GM21390 (cell line): Measurements from ENCODE around the gene ZSCAN12.
"Not testable (repeated sequence)": the region's sequence is repeated elsewhere in the genome, so short reads cannot be mapped to it uniquely, and the experiment has no call there.

Experiments
- ATAC-seq: cut with Tn5 transposase; IDR thresholded peaks from one replicate; pipeline ENCODE4 v1.9.1; 2021; ENCODE audit not compliant: unreplicated experiment

ZSCAN12 gene

DNA sequence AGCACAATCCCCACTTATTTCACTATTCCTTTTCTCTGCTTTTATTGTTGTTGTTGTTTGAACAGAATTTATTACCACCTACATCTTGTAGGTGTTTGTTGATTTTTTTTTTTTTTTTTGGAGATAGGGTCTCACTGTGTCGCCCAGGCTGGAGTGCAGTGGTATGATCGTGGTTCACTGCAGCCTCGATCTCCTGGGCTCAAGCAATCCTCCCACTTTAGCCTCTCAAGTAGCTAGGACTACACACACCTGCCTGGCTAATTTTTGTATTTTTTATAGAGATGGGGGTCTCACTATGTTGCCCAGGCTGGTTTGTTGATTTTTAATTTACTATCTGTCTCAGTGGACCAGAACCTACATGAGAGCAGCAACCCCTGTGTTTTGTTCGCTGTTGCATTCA lies 3.6 kb downstream of the ZSCAN12 start:
- ATAC-seq, result no peak

DNA sequence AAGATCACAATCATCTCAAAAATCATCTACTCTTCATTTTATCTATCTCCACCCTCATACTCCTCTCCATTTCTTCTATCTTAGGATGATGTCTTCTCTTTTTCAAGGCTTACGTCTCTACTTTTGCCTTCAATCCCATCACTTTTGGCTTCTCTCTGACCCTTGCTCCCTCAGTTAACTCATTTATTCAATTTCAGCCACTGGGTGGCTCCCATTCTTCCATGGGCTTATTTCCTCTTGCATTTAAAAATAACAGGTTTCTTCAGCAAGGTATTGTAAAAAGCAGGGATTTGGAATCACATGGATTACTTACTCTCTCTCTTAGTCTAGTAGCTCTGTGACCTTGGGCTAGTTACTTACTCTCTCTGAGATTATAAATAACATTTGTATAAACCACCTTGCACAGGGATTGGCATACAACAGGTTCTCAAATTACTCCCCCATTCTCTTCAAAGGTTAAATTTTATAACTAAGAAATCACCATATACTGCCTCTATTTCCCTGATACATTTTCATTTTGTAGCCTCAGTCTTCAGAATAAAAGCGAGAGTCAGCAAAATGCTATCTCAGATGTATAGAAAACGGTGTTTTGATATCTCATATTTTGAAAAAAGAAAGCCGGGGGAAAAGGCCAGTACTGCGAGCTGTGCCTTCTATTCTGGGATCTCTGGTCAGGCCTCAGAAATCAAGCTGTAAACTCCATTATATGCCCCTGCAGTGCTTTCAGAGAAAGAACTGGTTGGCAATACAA lies 5.5 kb downstream of the ZSCAN12 start:
- no peak for ATAC-seq

DNA sequence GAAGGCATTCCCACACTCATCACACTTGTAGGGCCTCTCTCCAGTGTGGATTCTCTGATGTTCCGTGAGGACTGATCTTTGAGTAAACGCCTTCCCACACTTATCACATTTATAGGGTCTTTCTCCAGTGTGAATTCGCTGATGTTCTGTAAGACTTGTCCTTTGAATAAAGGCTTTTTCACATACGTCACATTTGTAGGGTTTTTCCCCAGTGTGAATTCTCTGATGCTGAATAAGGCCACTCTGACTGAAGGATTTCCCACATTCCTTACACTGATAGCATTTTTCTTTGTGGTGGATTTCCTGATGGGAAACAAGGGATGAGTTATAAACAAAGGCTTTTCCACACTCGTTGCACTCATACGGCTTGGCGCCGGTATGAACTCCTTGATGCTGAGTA lies 8.9 kb downstream of the ZSCAN12 start:
- no peak for ATAC-seq

DNA sequence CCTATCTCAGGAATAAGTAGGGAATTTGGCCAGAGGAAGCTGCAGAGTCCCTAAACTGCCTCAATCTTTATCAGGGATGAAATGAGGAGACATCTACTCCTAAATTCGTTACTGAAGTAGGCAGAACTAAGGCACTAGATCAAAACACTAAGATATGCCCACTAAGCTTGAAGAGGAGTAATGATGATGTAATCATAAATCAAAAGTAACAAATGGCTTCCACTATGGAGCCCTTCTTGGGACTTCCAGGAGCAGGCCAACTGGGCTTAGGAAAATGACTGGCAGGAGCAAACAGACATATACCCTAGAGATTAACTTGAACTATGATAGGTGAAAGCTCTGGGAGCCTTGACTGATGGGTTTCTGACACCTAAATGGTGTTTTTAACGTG lies 15.4 kb downstream of the ZSCAN12 start:
- no peak for ATAC-seq

DNA sequence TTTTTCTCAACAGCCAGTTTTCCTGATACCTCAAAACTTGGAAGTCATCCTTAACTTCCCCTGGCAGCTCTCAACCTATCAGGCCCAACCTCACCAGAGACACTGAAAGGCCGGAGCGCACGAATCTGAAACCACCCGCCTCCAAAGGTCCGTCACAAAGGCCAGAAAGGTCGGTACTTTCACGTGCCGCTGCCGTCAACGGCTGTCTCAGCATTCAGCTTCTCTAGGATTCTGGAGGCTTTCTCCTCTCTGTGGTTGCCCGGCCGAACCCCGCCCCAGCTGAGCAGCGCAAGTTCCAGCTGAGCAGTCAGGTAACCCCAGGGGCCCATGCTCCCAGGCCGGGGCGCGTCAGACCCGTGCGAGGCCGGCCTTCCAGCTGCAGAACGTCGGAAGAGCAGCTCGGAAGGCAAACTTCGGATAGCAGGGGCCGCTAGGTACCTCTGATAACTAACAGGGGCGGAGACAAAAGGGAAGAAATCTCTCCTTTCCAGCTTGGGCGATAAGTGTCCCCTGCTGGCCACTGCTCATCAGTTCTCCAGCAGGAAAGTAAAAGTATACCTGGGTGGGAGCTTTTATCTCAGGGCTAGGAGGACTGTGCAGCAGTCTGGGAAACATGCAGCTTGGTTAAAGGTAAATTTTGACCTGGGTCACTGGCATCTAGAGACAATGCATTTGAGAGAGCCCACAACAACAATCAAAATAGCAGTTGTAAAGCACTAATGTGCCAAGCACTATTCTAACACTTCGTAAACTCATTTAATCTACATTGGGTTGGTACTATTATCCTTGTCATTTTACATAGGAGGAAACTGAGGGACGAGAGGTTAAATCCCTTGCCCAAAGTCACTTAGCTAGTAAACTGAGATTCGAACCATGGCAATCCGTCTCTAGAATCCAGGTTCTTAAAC lies 16.1 kb downstream of the ZSCAN12 start:
- ATAC-seq, result peak; percentile 89

DNA sequence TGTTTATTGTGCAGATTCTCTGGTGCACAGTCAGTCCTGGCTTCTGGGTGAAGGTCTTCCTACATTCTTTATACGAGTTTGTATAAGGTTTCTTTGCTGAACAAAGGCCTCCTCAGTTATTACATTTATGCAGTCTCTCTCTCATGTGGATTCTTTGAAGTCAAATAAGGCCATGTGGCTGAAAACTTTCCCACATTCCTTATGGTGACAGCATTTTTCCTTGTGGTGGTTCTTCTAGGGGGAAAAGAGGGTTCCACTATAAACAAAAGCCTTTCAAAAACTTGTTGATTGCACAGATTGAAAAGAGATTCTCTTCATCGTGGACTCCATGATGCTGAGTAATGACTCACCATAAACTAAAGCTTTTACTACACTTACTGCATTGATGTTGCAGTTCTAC lies 19.2 kb downstream of the ZSCAN12 start:
- ATAC-seq, result no peak

DNA sequence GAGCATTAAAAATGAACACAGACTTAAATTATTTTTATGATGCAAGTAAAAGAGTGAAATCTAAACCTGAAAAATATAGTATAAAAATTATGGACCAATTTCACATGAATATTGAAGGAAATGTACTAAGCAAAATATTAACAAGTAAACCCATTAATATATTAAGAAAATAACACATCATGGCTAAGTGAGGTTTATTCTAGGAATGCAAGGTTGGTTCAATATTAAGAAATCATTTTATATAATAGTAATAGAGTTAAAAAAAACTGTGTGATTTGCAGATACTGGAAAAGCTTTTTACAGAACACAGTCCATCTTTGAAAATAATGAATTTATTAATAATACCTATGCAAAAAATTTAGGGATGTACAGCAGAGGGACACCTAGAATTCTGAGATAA lies 20.9 kb downstream of the ZSCAN12 start:
- ATAC-seq, result no peak

DNA sequence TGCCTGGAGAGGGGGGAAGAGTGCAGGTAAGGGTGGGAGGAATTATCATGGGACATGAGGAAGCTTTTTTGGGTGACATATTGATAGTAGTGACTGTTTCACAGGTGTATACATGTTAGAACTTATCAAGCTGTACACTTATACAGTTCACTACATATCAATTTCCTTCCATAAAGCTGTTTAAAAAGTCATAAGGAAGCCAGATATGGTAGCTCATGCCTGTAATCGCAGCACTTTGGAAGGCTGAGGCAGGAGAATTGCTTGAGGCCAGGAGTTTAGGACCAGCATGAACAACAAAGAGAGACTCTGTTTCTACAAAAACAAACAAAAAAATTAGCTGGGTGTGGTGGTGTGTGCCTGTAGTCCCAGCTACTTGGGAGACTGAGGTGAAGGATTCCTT lies 21.7 kb downstream of the ZSCAN12 start:
- ATAC-seq, result no peak

DNA sequence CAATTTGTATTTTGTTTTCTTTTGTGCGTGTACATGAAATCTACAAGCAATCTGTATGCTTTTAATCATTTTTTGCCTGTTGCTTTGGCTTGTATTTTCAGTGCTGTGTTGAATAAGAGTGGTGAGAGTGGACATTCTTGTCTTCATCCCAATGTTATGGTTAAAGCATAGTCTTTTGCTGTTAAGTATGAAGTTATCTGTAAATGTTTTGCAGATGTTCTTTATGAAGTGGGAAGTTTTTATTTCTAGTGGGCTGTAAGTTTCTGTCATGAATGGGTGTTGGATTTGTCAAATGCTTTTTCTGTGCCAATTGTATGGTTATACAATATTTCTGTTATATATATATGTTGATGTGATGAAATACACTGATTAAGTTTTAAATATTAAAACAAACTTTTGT lies 25.6 kb downstream of the ZSCAN12 start:
- no peak for ATAC-seq

DNA sequence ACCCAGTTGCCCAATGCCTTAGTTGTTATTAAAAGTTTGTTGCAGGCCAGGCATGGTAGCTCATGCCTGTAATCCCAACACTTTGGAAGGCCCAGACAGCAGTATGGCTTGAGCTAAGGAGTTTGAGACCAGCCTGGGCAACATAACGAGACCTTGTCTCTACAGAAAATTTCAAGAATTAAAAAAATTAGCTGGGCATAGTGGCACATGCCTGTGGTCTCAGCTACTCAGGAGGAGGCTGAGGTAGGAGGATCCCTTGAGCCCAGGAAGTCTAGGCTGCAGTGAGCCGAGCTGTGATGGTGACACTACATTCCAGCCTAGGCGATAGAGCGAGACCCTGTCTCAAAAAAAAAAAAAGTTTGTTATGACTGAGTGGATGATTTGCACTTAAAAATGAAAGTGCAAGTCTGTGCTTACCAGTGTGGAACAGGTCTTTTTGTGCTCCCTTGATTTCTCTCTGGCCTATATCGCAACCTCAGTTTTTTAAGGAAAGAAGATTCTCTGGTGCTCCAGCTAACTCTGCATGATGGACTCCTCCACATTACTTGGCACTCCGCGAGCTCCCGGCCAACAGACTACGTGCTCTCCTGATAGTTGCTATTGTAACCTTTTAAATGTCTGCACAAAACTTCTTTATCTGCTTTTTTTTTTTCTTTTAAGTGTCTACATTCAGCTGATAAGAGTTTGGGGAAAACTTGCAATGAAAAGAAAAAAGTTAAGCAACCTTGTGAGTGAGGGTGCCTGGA lies 27.7 kb downstream of the ZSCAN12 start:
- peak; percentile 68 for ATAC-seq

DNA sequence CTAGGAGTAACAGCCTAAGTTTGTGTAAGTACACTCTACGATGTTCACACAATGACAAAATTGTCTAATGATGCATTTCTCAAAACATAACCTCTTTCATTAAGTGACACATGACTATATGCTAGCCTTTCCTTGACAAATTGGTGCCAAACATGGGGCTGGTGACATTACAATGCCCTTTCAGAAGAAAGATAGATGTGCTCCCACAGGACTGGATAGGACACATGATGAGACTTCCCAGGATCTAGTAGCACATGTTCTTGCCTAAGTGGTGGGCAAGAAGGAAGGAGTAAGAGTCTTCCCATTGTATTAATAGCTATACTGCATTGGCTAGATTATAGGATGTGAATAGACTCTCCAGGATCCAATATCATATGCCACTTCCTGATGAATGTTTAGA lies 28.3 kb downstream of the ZSCAN12 start:
- no peak for ATAC-seq

DNA sequence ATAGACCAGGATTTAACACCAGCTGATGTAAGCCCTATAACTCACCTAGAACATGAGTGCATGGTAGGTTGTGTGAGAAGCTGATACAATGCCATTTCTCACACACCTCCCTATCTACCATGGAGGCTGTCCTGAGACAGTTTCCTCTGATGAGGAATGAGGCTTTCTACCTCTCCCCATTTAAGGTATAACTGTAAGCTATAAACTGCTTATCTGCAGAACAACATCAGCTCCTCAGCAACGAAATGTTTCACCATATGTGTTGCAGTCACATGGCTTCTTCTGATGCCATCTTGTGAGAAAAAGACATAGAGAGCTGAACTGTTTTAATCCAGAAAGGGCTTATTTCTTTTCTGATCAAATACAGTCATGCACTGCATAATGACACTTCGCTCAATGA lies 29.1 kb downstream of the ZSCAN12 start:
- ATAC-seq, result no peak

DNA sequence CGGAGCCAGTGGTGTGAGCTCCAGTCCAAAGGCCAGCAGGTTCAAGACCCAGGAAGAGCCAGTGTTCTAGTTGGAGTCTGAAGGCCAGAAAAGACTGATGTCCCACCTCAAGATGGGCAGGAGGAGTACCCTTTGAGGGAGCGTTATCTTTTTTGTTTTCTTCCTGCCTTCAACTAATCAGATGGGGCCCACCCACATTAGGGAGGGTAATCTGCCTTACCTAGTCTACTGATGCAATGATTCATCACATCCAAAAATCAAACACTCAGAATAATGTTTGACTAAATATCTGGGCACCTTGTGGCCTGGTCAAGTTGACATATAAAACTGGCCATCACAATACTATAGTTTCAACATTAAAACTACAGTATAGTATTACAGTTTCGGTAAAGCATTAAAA lies 30.1 kb downstream of the ZSCAN12 start:
- ATAC-seq, result no peak

DNA sequence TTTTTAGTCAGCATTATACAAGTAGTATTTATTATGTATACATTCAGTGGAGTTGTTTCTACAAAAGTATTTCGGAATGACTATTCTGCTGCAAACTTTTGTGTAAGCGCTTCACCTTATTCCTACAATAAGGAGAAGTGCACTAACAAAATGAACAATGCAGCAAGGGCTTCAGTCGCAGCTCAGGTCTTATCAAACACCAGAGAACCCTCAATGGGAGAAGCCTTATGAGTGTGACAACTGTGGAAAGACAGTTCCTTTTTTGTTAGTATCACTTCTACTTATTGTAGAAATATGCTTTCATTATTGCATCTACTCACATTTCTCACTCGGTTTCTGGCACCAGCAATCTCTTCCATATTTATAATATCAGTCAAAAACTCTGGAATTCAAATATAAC lies 31.0 kb downstream of the ZSCAN12 start:
- peak; percentile 57 for ATAC-seq

DNA sequence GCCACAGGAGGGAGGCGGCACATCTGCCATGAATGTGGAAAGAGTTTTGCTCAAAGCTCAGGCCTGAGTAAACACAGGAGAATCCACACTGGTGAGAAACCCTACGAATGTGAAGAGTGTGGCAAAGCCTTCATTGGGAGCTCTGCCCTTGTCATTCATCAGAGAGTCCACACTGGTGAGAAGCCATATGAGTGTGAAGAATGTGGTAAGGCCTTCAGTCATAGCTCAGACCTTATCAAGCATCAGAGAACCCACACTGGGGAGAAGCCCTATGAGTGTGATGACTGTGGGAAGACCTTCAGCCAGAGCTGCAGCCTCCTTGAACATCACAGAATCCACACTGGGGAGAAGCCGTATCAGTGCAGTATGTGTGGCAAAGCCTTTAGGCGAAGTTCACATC lies 34.0 kb downstream of the ZSCAN12 start:
- not testable (repeated sequence) for ATAC-seq

DNA sequence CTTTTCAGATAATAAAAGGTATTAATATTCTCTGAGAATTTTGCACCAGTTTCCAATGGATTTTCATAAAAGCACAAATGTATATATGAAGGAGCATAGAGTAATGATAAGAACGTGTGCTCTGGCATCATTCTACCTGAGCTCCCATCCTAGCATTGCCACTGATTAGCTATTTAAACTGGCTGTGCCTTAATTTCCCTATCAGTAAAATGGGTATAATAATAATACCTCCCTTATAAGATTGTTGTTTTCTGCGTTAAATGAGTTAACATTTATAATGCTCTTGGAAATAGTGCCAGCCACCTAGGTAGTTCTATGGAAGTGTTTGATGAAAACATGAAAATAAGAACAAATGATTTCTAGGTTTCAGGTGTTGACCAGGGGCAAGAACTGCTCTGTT lies 38.6 kb downstream of the ZSCAN12 start:
- ATAC-seq, result no peak

DNA sequence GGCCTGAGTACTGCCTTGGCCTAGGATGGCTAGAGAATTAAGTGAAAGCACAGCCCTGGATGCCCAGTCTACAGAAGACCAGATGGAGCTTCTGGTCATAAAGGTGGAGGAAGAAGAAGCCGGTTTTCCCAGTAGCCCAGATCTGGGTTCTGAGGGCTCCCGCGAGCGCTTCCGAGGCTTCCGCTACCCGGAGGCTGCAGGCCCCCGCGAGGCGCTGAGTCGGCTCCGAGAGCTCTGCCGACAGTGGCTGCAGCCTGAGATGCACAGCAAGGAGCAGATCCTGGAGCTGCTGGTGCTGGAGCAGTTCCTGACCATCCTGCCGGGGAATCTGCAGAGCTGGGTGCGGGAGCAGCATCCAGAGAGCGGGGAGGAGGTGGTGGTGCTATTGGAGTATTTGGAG lies 40.0 kb downstream of the ZSCAN12 start:
- ATAC-seq, result not testable (repeated sequence)

DNA sequence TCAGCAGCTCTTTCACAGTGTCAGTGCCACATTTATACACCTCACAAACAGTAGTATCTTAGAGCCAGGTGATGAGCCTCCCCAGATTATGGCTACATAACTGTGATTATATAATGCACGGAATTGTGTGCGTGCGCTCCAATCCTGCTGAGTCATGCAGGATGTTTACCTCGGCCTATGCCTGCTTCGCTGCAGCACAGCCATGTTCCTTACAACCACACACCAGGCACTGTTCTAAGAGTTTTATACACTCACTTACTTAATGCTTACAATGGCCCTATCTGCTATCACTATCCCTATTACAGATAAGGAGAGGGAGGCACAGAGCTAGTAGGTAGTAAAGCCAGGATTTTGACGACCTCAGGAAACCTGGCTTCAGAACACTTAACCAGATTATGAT lies 42.5 kb downstream of the ZSCAN12 start:
- ATAC-seq, result no peak

DNA sequence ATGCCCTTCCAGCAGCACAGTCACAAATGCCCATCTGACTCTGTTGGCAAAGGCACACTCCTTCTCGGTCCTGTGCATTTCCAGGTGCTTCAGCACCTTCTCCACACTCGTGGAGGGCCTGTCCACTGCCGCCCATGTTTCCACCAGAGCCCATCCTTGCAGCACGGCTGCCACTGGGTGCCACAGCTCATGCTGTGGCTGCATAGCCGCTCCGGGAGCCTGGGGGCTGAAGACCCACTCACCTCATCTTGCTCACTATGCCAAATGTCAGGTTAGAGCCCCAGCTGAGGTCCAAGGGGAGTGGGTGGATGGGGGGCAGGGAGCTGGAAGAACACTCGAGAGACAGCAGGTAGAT lies 42.9 kb downstream of the ZSCAN12 start:
- no peak for ATAC-seq

DNA sequence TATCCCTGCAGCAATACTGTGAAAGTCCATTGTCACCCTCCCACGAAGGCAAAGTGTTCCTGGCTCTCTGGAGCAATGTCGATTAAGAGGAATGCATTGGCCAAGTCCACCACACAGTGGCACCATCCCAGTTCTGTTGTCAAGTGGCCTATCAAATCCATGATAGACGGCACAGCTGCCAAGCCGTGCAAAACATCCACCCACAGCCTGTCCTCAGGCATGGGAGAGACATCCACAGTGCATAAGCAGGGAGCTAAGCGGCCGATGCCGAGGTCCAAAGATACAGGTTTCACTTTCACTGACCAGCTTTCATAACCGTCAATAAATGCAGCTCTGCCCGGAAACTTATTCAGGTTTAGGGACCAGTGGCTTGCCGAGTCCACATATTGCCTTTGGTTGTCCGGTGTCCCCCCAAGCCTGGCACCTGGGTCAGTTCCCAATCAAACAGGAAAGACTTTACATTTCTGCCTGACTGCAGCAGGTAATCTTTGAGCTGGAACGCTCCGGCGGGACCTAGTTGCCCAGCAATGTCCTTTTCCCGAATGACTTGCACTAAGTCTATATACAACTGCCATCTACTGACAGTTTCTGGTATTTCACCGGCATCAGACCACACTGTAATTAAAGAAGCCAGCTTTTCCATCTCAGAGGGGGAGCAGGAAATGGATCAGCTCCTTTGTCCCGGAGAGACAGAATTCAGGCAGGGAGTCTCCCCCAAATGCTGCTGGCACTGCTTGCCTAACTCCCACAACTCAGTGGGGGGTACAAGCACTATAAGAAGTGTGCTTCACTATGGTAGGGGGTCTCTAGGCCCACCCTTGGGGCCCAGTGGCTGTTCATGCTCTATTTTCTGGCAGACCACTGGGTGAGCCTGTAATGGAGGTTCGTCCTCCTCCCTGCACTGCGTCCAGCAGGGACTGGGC lies 43.5 kb downstream of the ZSCAN12 start:
- peak; percentile 83 for ATAC-seq
